Body of pancreas (tissue), 4 donors: ENCODE results near the gene RNASE1. TPM values are rescaled to one million over a fixed set of nuclear protein-coding genes. Genes with fewer than 3 reads are reported as not detected.
"Not testable (repeated sequence)": the region's sequence is repeated elsewhere in the genome, so short reads cannot be mapped to it uniquely, and the experiment has no call there.

Experiments used
- ATAC-seq: fragments of 150-250 bp; one replicate; pipeline ENCODE4 v1.9.1; 2016
- DNase-seq, 4 donors: peaks; one replicate each; pipeline ENCODE4 v3.0.0-alpha.2; 2019
- H3K27ac ChIP-seq, 4 donors: fragments of 200-600 bp; sonication (generic); 1 replicate in 3 of 4; 2 replicates in 1 of 4; pipeline versions ENCODE4 v1.5.1 to v1.6.1; 2016 to 2019; ENCODE audit warnings: mild to moderate bottlenecking in 1 of 4, mixed read lengths in 1 of 4, moderate library complexity in 1 of 4
- H3K27me3 ChIP-seq, 2 donors: fragments of 200-600 bp; sonication (generic); one replicate each; pipeline ENCODE4 v1.6.0; 2016; ENCODE audit warnings: mild to moderate bottlenecking in 1 of 2
- H3K36me3 ChIP-seq, 2 donors: fragments of 200-600 bp; sonication (generic); replicated peaks in 1 of 2; 2 replicates each; pipeline ENCODE4 v1.5.1; 2016; ENCODE audit warnings: low read depth in 2 of 2; ENCODE audit not compliant: insufficient read depth in 1 of 2
- H3K4me1 ChIP-seq: fragments of 200-600 bp; sonication (generic); one replicate; pipeline ENCODE4 v1.6.0; 2016
- H3K4me3 ChIP-seq, 2 donors: fragments of 200-600 bp; sonication (generic); 1 replicate in 1 of 2; 2 replicates in 1 of 2; pipeline ENCODE4 v1.5.1; 2016 to 2019
- H3K9me3 ChIP-seq, 3 donors: fragments of 200-600 bp; sonication (generic); 1 replicate in 2 of 3; 2 replicates in 1 of 3; pipeline ENCODE4 v1.5.1; 2016
- POLR2A ChIP-seq, 3 donors: fragments of 450-650 bp; IDR thresholded peaks; one replicate each; pipeline ENCODE4 v1.6.1; 2016; ENCODE audit warnings: antibody characterized with exemption in 3 of 3, mild to moderate bottlenecking in 2 of 3
- WGBS, 2 donors: methylation state at CpG; one replicate each; pipeline ENCODE4 v1.1.5; 2017; 5-methylcytosine and 5-hydroxymethylcytosine counted together
- intact Hi-C: fragments of 100-400 bp; cut with DNase I; formaldehyde crosslinking; loops from one replicate; pipeline ENCODE4 v1.15.1; 2023
- total RNA-seq, 2 donors: library from RNA; depleted of rRNA; stranded (reverse); fragments of >200 nt; gene quantifications; one replicate each; pipeline ENCODE4 v1.1.0, GENCODE V29; 2016
- TF ChIP-seq, protein P1 (sequence below), 7 experiments: fragments of 450-650 bp in 4 of 7; fragments of 200-600 bp in 3 of 7; sonication (generic) in 3 of 7; IDR thresholded peaks; one replicate each; pipeline ENCODE4 v1.5.1; 2016 to 2019; ENCODE audit warnings: antibody characterized with exemption in 7 of 7

RNASE1 gene
- total RNA-seq, 2 donors from 2014 or later, result 316 to 772 TPM

DNA sequence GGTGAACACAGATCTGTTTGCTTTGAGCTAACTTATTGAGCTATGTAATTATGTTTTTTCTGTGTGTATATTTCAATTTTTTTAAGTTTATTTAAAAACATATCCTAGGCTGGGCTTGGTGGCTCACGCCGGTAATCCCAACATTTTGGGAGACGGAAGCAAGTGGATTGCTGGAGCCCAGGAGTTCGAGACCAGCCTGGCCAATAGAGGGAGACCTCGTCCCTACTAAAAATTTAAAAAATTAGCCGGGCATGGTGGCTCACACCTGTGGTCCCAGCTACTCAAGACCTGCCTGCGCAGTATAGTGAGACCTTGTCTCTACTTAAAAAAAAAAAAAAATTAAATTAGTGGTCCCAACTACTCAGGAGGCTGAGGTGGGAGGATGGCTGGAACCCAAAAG lies 16.2 kb upstream of the RNASE1 start:
- intact Hi-C loops, result no loop called here
- Histone ChIP-seq H3K27ac (no peak overlapping the region), H3K9me3 (no peaks in the 10 kb centered on the region), H3K27me3 (no peaks in the 10 kb centered on the region), H3K4me1 (peaks cover under 1% of the 10 kb centered on the region), H3K4me3 (no peak overlapping the region), H3K36me3 (no peaks in the 10 kb centered on the region)
- no peak for TF ChIP-seq POLR2A (IDR thresholded peaks at IDR 0.05)
- TF ChIP-seq, protein P1, sequence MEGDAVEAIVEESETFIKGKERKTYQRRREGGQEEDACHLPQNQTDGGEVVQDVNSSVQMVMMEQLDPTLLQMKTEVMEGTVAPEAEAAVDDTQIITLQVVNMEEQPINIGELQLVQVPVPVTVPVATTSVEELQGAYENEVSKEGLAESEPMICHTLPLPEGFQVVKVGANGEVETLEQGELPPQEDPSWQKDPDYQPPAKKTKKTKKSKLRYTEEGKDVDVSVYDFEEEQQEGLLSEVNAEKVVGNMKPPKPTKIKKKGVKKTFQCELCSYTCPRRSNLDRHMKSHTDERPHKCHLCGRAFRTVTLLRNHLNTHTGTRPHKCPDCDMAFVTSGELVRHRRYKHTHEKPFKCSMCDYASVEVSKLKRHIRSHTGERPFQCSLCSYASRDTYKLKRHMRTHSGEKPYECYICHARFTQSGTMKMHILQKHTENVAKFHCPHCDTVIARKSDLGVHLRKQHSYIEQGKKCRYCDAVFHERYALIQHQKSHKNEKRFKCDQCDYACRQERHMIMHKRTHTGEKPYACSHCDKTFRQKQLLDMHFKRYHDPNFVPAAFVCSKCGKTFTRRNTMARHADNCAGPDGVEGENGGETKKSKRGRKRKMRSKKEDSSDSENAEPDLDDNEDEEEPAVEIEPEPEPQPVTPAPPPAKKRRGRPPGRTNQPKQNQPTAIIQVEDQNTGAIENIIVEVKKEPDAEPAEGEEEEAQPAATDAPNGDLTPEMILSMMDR (IDR thresholded peaks at IDR 0.05), result peak in 3 of 7 experiments; percentile 17 to 39 (median 20)
- 44 to 63% methylated on average over 7 of the region's 7 CpGs for WGBS, 2 donors
- peak in 2 of 4 donors; percentile 21 to 54 for DNase-seq
- peak; percentile 59 for ATAC-seq

DNA sequence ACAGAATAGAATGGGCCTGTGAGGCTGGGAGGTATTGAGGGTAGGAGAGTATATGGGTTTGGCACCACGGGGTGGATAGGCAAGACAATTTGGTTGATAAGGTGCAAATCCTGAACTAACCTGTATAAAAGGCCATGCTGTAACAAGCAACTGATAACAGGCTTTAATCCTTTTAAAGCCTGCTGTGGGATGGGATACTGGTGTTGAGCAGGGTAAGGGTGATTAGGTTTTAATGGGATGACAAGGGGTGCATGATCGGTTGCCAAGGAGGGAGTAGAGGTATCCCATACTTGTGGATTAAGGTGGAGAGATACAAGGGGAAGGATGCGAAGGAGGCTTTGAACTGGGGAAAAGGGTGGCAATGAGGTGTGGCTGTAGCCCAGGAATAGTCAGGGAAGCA lies 13.3 kb upstream of the RNASE1 start:
- peaks cover 28% of the 10 kb centered on the region for H3K4me1 ChIP-seq
- 72 to 77% methylated on average over 3 of the region's 3 CpGs for WGBS, 2 donors
- ATAC-seq, H3K4me3 ChIP-seq, H3K36me3 ChIP-seq, H3K27ac ChIP-seq, H3K9me3 ChIP-seq, H3K27me3 ChIP-seq, intact Hi-C loops, DNase-seq: not testable (repeated sequence)

DNA sequence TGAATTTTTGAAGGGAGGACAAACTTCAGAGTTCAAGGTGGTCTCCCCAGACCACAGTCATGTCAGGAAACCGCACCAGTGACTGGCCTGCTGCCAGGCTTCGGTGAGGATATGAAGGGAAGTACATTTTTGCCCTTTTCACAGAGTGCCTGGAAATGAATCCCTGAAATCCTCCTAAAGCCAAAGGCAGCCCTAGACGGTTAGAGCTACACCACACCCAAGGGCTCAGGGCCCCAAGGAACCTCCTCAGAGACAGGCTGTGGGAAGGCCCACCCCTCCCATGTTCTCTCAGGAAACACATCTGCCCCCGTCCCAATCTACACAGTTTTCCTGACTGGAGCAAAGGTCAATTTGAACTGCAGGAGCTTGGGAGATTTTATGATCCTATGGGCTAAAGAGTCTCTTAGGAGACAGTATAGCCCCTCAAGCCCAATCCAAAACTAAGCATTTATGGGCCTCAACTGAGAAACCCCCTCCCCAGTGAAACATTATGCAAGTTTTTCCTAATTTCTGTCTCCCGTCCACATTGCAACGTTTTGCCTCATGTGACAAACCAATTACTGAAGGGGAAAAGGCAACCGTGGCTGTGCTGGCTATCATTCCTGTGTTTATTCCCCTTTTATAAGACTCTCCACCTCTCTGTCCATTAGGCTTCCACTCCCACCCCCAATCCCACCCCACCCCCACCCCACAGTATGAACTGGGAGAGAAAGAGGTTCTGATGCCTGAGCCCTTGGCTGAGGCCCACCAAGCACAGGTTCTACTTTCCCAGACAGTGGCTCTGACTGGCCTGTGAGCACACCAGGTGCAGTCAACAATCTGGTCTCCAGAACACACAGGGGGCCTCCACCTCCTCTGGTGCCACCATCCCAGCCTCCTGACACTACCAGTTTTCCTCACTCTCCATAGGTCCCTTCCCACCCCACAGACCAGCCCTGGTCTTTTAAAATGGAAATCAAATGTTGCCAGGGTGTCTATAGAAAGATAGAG lies 9.6 kb upstream of the RNASE1 start:
- Histone ChIP-seq H3K4me3 (no peak overlapping the region), H3K4me1 (peaks cover 56% of the 10 kb centered on the region), H3K27me3 (no peaks in the 10 kb centered on the region), H3K9me3 (no peaks in the 10 kb centered on the region), H3K27ac (peak overlapping the region; percentile 82 to 87 (median 86)), H3K36me3 (no peaks in the 10 kb centered on the region)
- DNase-seq (peak; percentile 74 to 91 (median 87)), ATAC-seq (peak; percentile 91)
- 9 to 12% methylated on average over 7 of the region's 7 CpGs for WGBS, 2 donors
- no peak for TF ChIP-seq POLR2A (IDR thresholded peaks at IDR 0.05)
- TF ChIP-seq, protein P1 (IDR thresholded peaks at IDR 0.05), result no peak
- intact Hi-C loops, result no loop called here

DNA sequence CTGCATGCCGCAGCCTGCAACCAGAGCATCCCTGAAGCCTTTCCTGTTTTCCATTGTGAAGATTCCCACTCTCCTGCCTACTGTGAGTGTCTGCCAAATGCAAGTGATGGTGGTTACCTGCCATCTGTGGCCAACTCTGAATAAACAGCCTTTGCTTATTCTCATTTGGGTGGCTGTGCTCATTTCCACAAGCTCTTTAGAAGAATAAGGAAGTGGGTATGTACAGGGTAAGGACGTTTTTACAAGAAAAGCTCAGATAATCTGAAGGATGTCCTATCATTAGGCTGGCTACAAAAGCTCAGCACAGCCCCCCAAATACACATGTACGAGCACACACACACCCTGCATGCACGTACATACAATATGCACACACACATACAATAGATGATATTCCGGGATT lies 7.3 kb upstream of the RNASE1 start:
- WGBS, 2 donors, result 73 to 89% methylated on average over 5 of the region's 5 CpGs
- TF ChIP-seq POLR2A (IDR thresholded peaks at IDR 0.05), result no peak
- TF ChIP-seq, protein P1 (IDR thresholded peaks at IDR 0.05), result no peak
- intact Hi-C loops, result no loop called here

DNA sequence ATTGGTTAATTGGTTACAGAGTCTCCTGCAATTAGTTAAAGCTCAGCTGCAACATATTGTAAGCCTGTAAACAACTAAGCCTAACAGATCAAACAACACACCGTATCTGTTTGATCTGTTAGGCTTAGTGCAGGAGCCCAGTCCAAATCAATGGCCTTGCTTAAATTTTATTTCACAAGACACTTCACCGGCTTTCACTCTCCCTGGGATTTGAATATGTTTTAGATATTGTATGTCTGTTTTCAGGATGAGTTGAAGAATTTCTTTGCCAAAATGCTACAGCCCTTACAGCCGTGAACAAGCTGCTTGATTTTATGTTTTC lies 5.5 kb upstream of the RNASE1 start:
- no peak for ATAC-seq
- H3K27me3 ChIP-seq, result no peaks in the 10 kb centered on the region
- DNase-seq, result no peak
- whole genome bisulfite sequencing, 2 donors, result 25 to 42% methylated on average over 3 of the region's 3 CpGs
- peaks cover 85% of the 10 kb centered on the region for H3K4me1 ChIP-seq
- TF ChIP-seq, protein P1 (IDR thresholded peaks at IDR 0.05), result no peak
- TF ChIP-seq POLR2A (IDR thresholded peaks at IDR 0.05), result no peak
- intact Hi-C loops, result no loop called here
- peak overlapping the region in 3 of 4 donors; percentile 49 to 60 (median 51) for H3K27ac ChIP-seq
- no peaks in the 10 kb centered on the region for H3K9me3 ChIP-seq
- no peaks in the 10 kb centered on the region for H3K36me3 ChIP-seq
- no peak overlapping the region for H3K4me3 ChIP-seq

More for the DNA sequence above, 7.3 kb upstream of the RNASE1 start:
- DNase-seq (no peak), ATAC-seq (no peak)
- no peak overlapping the region for H3K4me3 ChIP-seq
- H3K9me3 ChIP-seq, result no peaks in the 10 kb centered on the region
- H3K36me3 ChIP-seq, result no peaks in the 10 kb centered on the region
- H3K4me1 ChIP-seq, result peaks cover 76% of the 10 kb centered on the region
- H3K27ac ChIP-seq, result no peak overlapping the region
- H3K27me3 ChIP-seq, result no peaks in the 10 kb centered on the region
